HK-2 (cell line): ENCODE measurements around the gene AKNA.

Experiments used
- DNase-seq: peaks from one replicate; pipeline ENCODE4 v3.0.0-alpha.2; 2018; ENCODE audit not compliant: unreplicated experiment

AKNA gene

GRCh38 chr9:114387680-114388356, at the start of gene AKNA:
TSS of gene AKNA (minus strand) at chr9:114387982. CDS start at chr9:114381333, 6,649 bp downstream.
- DNase-seq, result no peak

- no peak for DNase-seq
These were observed 49.7 kb upstream of the AKNA start for GRCh38 chr9:114437401-114437893.

- no peak for DNase-seq
These were observed 47.1 kb upstream of the AKNA start for GRCh38 chr9:114434878-114435311.

- DNase-seq, result no peak
These were observed 46.0 kb upstream of the AKNA start for GRCh38 chr9:114433720-114434255.

GRCh38 chr9:114433086-114433485, 45.3 kb upstream of the AKNA start:
- DNase-seq, result no peak

GRCh38 chr9:114432323-114433067, 44.7 kb upstream of the AKNA start:
- DNase-seq, result no peak

GRCh38 chr9:114431770-114432169, 44.0 kb upstream of the AKNA start:
- DNase-seq, result no peak

GRCh38 chr9:114431003-114431402, 43.2 kb upstream of the AKNA start:
- no peak for DNase-seq

- DNase-seq, result no peak
These were observed 42.7 kb upstream of the AKNA start for GRCh38 chr9:114430457-114430856.

- DNase-seq, result no peak
These were observed 41.7 kb upstream of the AKNA start for GRCh38 chr9:114429488-114429887.

GRCh38 chr9:114428466-114428865, 40.7 kb upstream of the AKNA start:
- no peak for DNase-seq

- no peak for DNase-seq
These were observed 39.9 kb upstream of the AKNA start for GRCh38 chr9:114427644-114428043.

- DNase-seq, result no peak
These were observed 38.5 kb upstream of the AKNA start for GRCh38 chr9:114426046-114426948.

- no peak for DNase-seq
These were observed 37.3 kb upstream of the AKNA start for GRCh38 chr9:114425126-114425525.

- DNase-seq, result no peak
These were observed 36.3 kb upstream of the AKNA start for GRCh38 chr9:114424126-114424525.

- no peak for DNase-seq
These were observed 35.4 kb upstream of the AKNA start for GRCh38 chr9:114423181-114423580.

- DNase-seq, result no peak
These were observed 33.4 kb upstream of the AKNA start for GRCh38 chr9:114421147-114421546.

GRCh38 chr9:114419796-114420195, 32.0 kb upstream of the AKNA start:
- DNase-seq, result no peak

- no peak for DNase-seq
These were observed 30.3 kb upstream of the AKNA start for GRCh38 chr9:114418053-114418452.

- DNase-seq, result no peak
These were observed 29.7 kb upstream of the AKNA start for GRCh38 chr9:114417511-114417910.

- no peak for DNase-seq
These were observed 29.1 kb upstream of the AKNA start for GRCh38 chr9:114416906-114417305.

GRCh38 chr9:114416290-114416689, 28.5 kb upstream of the AKNA start:
- no peak for DNase-seq
